GM18858 (cell line): ENCODE measurements around the gene ARSB.
"Not testable (repeated sequence)": the region's sequence is repeated elsewhere in the genome, so short reads cannot be mapped to it uniquely, and the experiment has no call there.

Source experiments
- ATAC-seq: cut with Tn5 transposase; IDR thresholded peaks from one replicate; pipeline ENCODE4 v1.9.1; 2021; ENCODE audit not compliant: unreplicated experiment

The ARSB gene

GRCh38 chr5:78995521-78996007 is 10.5 kb upstream of the ARSB start:
- ATAC-seq = no peak

GRCh38 chr5:78993165-78993564 is 8.1 kb upstream of the ARSB start:
- no peak for ATAC-seq

GRCh38 chr5:78992146-78992545 is 7.0 kb upstream of the ARSB start:
- ATAC-seq = no peak

- ATAC-seq = no peak
Observed at GRCh38 chr5:78989080-78989479, 4.0 kb upstream of the ARSB start.

GRCh38 chr5:78985725-78986223 is 664 bp upstream of the ARSB start:
- ATAC-seq = peak; percentile 44

GRCh38 chr5:78984439-78985115 is 533 bp downstream of the ARSB start:
- peak; percentile 48 for ATAC-seq

GRCh38 chr5:78983601-78984438 is 1.3 kb downstream of the ARSB start:
- no peak for ATAC-seq

- ATAC-seq = not testable (repeated sequence)
Observed at GRCh38 chr5:78983194-78983593, 1.9 kb downstream of the ARSB start.

GRCh38 chr5:78979909-78980308 is 5.2 kb downstream of the ARSB start:
- ATAC-seq = no peak

GRCh38 chr5:78979117-78979742 is 5.9 kb downstream of the ARSB start:
- ATAC-seq = no peak

- no peak for ATAC-seq
Observed at GRCh38 chr5:78975035-78975434, 10.1 kb downstream of the ARSB start.

- ATAC-seq = no peak
Observed at GRCh38 chr5:78974601-78975000, 10.5 kb downstream of the ARSB start.

GRCh38 chr5:78974011-78974410 is 11.1 kb downstream of the ARSB start:
- no peak for ATAC-seq

GRCh38 chr5:78972654-78973428 is 12.3 kb downstream of the ARSB start:
- no peak for ATAC-seq

- no peak for ATAC-seq
Observed at GRCh38 chr5:78971998-78972397, 13.1 kb downstream of the ARSB start.

- ATAC-seq = no peak
Observed at GRCh38 chr5:78968781-78969180, 16.3 kb downstream of the ARSB start.

- ATAC-seq = peak; percentile 69
Observed at GRCh38 chr5:78964889-78965288, 20.2 kb downstream of the ARSB start.

GRCh38 chr5:78961743-78962142 is 23.4 kb downstream of the ARSB start:
- no peak for ATAC-seq

GRCh38 chr5:78959767-78960166 is 25.3 kb downstream of the ARSB start:
- no peak for ATAC-seq

- ATAC-seq = no peak
Observed at GRCh38 chr5:78958672-78959445, 26.3 kb downstream of the ARSB start.
